Smooth muscle cell (in vitro differentiated cells): ENCODE results near the gene CDH19. TPM values are rescaled to one million over a fixed set of nuclear protein-coding genes. Genes with fewer than 3 reads are reported as not detected.
A peak's percentile ranks its signal among the peaks of the same experiment; 100 is the strongest.

ENCODE experiments used
- DNase-seq: peaks from one replicate; lab custom pipeline; 2025; ENCODE audit not compliant: unreplicated experiment; lab: John Stamatoyannopoulos, UW
- H2AFZ ChIP-seq: fragments of 200-600 bp; sonication (generic); 2 replicates; pipeline ENCODE4 v1.6.0; 2016; ENCODE audit warnings: antibody characterized with exemption, low read depth, mild to moderate bottlenecking
- H3F3A ChIP-seq: fragments of 200-600 bp; sonication (generic); 2 replicates; pipeline ENCODE4 v1.6.0; 2017; ENCODE audit warnings: antibody characterized with exemption, low read depth
- H3K27ac ChIP-seq: fragments of 200-600 bp; sonication (generic); 2 replicates; pipeline ENCODE4 v1.5.1; 2016; ENCODE audit warnings: low read depth, mild to moderate bottlenecking
- H3K27me3 ChIP-seq: fragments of 200-600 bp; sonication (generic); 2 replicates; pipeline ENCODE4 v1.6.1; 2016; ENCODE audit warnings: low read depth, mild to moderate bottlenecking
- H3K36me3 ChIP-seq: fragments of 200-600 bp; sonication (generic); 2 replicates; pipeline ENCODE4 v1.5.1; 2016; ENCODE audit warnings: low read depth
- H3K4me1 ChIP-seq: fragments of 200-600 bp; sonication (generic); 2 replicates; pipeline ENCODE4 v1.5.1; 2016; ENCODE audit warnings: low read depth
- H3K4me2 ChIP-seq: fragments of 200-600 bp; sonication (generic); 2 replicates; pipeline ENCODE4 v1.6.0; 2016; ENCODE audit warnings: mild to moderate bottlenecking
- H3K4me3 ChIP-seq: fragments of 200-600 bp; sonication (generic); 2 replicates; pipeline ENCODE4 v1.5.1; 2016; ENCODE audit warnings: mild to moderate bottlenecking
- H3K79me2 ChIP-seq: fragments of 200-600 bp; sonication (generic); 2 replicates; pipeline ENCODE4 v1.6.0; 2016; ENCODE audit warnings: low read depth, mild to moderate bottlenecking
- H3K9ac ChIP-seq: fragments of 200-600 bp; sonication (generic); 2 replicates; pipeline ENCODE4 v1.6.0; 2016; ENCODE audit warnings: low read depth
- H3K9me3 ChIP-seq: fragments of 200-600 bp; sonication (generic); replicated peaks from 2 replicates; pipeline ENCODE4 v1.5.1; 2016; ENCODE audit warnings: low read depth
- H4K20me1 ChIP-seq: fragments of 200-600 bp; sonication (generic); 2 replicates; pipeline ENCODE4 v1.6.0; 2016; ENCODE audit warnings: low read depth
- CTCF ChIP-seq: fragments of 200-600 bp; sonication (generic); IDR thresholded peaks from 2 replicates; pipeline ENCODE4 v1.5.1; 2017; ENCODE audit warnings: borderline replicate concordance, mild to moderate bottlenecking, antibody characterized with exemption; ENCODE audit not compliant: insufficient read depth, poor library complexity, severe bottlenecking
- WGBS: methylation state at CpG from one replicate; pipeline ENCODE4 v1.1.7; 2016; ENCODE audit warnings: low lambda C conversion rate; 5-methylcytosine and 5-hydroxymethylcytosine counted together
- polyA plus RNA-seq: library from polyadenylated mRNA; unstranded; fragments of >200 nt; fragmentation: Nextera tagmentation; extraction: Ambion mirVana; gene quantifications from 2 replicates; pipeline ENCODE4 v1.2.1, GENCODE V29; 2016
- total RNA-seq: library from RNA; depleted of rRNA; stranded (reverse); fragments of >200 nt; gene quantifications from 2 replicates; pipeline ENCODE4 v1.2.3, GENCODE V29; 2014

CDH19 gene
- total and polyA plus RNA-seq, 2 experiments from 2014 or later = not detected

- no peaks in the 10 kb centered on the region for H3F3A ChIP-seq
- 65% methylated on average over 4 of the region's 4 CpGs for WGBS
- no peak overlapping the region for H3K4me3 ChIP-seq
- H3K36me3 ChIP-seq = no peaks in the 10 kb centered on the region
- H3K4me1 ChIP-seq = no peaks in the 10 kb centered on the region
- H3K79me2 ChIP-seq = no peaks in the 10 kb centered on the region
- no peak for TF ChIP-seq CTCF
- no peak overlapping the region for H3K4me2 ChIP-seq
- H2AFZ ChIP-seq = peak overlapping the region; percentile 61
- H3K27ac ChIP-seq = no peak overlapping the region
- H3K9me3 ChIP-seq = no peaks in the 10 kb centered on the region
- no peak overlapping the region for H3K9ac ChIP-seq
- H3K27me3 ChIP-seq = no peaks in the 10 kb centered on the region
- DNase-seq = no peak
- H4K20me1 ChIP-seq = no peaks in the 10 kb centered on the region
These were observed 69.8 kb downstream of the CDH19 start for GRCh38 chr18:66534110-66534509.

- Histone ChIP-seq H3K4me1 (no peaks in the 10 kb centered on the region), H2AFZ (no peak overlapping the region), H3K36me3 (no peaks in the 10 kb centered on the region), H3F3A (no peaks in the 10 kb centered on the region), H4K20me1 (no peaks in the 10 kb centered on the region), H3K79me2 (no peaks in the 10 kb centered on the region), H3K4me2 (no peak overlapping the region), H3K9ac (no peak overlapping the region), H3K4me3 (no peak overlapping the region), H3K27ac (no peak overlapping the region), H3K27me3 (no peaks in the 10 kb centered on the region), H3K9me3 (no peaks in the 10 kb centered on the region)
- DNase-seq = no peak
- TF ChIP-seq CTCF = peak; percentile 24
- 66% methylated on average over 1 of the region's 1 CpG for WGBS
These were observed 70.2 kb downstream of the CDH19 start for GRCh38 chr18:66533693-66534092.

- WGBS = 85% methylated on average over 18 of the region's 18 CpGs
- TF ChIP-seq CTCF = no peak
- H3K79me2 ChIP-seq = no peaks in the 10 kb centered on the region
- no peaks in the 10 kb centered on the region for H3K9me3 ChIP-seq
- H3K9ac ChIP-seq = no peak overlapping the region
- H3F3A ChIP-seq = no peaks in the 10 kb centered on the region
- no peaks in the 10 kb centered on the region for H3K36me3 ChIP-seq
- H3K4me2 ChIP-seq = no peak overlapping the region
- H4K20me1 ChIP-seq = no peaks in the 10 kb centered on the region
- no peak overlapping the region for H2AFZ ChIP-seq
- H3K4me3 ChIP-seq = no peak overlapping the region
- no peak for DNase-seq
- H3K4me1 ChIP-seq = no peaks in the 10 kb centered on the region
- no peak overlapping the region for H3K27ac ChIP-seq
- no peaks in the 10 kb centered on the region for H3K27me3 ChIP-seq
These were observed 80.5 kb downstream of the CDH19 start for GRCh38 chr18:66523219-66523991.

GRCh38 chr18:66513996-66514395 is 89.9 kb downstream of the CDH19 start:
- no peak overlapping the region for H3K9ac ChIP-seq
- DNase-seq = no peak
- no peaks in the 10 kb centered on the region for H3K27me3 ChIP-seq
- H3K79me2 ChIP-seq = no peaks in the 10 kb centered on the region
- H2AFZ ChIP-seq = no peak overlapping the region
- H3F3A ChIP-seq = no peaks in the 10 kb centered on the region
- H3K4me3 ChIP-seq = no peak overlapping the region
- H3K4me2 ChIP-seq = no peak overlapping the region
- H3K4me1 ChIP-seq = no peaks in the 10 kb centered on the region
- H4K20me1 ChIP-seq = no peaks in the 10 kb centered on the region
- H3K36me3 ChIP-seq = no peaks in the 10 kb centered on the region
- WGBS = 93% methylated on average over 1 of the region's 1 CpG
- TF ChIP-seq CTCF = no peak
- H3K9me3 ChIP-seq = no peaks in the 10 kb centered on the region
- no peak overlapping the region for H3K27ac ChIP-seq
